WI38 (cell line): Measurements from ENCODE around the gene SLMAP.

Source experiments
- H3K4me3 ChIP-seq: 2 replicates; pipeline ENCODE4 v1.5.1; 2011; ENCODE audit warnings: low read depth, mild to moderate bottlenecking, control low read depth, low read length
- CTCF ChIP-seq: IDR thresholded peaks from 2 replicates; pipeline ENCODE4 v1.5.1; 2012; ENCODE audit warnings: low read depth, mild to moderate bottlenecking, control low read depth, low read length

Gene SLMAP

GRCh38 chr3:57889807-57890206 is 133.7 kb downstream of the SLMAP start:
- no peak for TF ChIP-seq CTCF

GRCh38 chr3:57890874-57891273 is 134.8 kb downstream of the SLMAP start:
- H3K4me3 ChIP-seq = no peak overlapping the region
- TF ChIP-seq CTCF = no peak

More at GRCh38 chr3:57889807-57890206, 133.7 kb downstream of the SLMAP start:
- H3K4me3 ChIP-seq = no peak overlapping the region

DNA sequence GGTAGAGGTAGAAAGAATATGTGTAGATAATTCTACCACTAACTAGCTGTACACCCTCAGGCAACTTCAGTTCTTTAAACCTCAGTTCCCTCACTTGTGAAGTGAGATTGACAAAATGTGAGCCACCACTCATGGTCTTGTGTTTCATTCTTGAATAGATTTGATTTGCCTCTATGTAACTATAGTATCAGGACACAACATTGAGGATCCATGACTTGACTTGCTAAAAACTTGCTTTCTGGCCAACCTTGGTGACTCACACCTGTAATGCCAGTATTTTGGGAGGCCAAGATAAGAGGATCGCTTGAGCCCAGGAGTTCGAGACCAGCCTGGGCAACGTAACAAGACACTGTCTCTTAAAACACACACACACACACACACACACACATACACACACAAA is 136.3 kb downstream of the SLMAP start:
- TF ChIP-seq CTCF = no peak
- H3K4me3 ChIP-seq = no peak overlapping the region

- no peak overlapping the region for H3K4me3 ChIP-seq
- no peak for TF ChIP-seq CTCF
Observed at GRCh38 chr3:57893156-57893555, 137.0 kb downstream of the SLMAP start.

GRCh38 chr3:57893668-57894067 is 137.6 kb downstream of the SLMAP start:
- H3K4me3 ChIP-seq = no peak overlapping the region
- TF ChIP-seq CTCF = no peak

DNA sequence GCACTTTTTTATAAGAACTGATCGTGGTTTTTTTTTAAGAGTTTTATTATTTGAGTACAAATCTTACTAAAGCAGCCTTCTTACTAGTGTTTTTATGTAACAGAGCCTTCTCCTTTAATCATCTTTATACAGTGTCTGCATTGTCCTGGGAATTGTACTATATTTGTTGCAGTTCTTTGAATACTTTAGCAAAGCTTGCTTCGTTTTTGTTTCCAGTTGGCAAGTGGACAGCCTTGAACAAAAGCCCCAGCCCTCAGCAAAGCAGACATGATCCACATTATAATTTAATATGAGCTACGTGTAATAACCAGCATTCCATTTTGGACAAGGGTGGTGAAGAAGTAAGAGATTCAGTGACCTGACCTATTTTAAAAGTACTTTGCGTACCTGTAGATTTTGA is 139.9 kb downstream of the SLMAP start:
- no peak for TF ChIP-seq CTCF
- H3K4me3 ChIP-seq = no peak overlapping the region

DNA sequence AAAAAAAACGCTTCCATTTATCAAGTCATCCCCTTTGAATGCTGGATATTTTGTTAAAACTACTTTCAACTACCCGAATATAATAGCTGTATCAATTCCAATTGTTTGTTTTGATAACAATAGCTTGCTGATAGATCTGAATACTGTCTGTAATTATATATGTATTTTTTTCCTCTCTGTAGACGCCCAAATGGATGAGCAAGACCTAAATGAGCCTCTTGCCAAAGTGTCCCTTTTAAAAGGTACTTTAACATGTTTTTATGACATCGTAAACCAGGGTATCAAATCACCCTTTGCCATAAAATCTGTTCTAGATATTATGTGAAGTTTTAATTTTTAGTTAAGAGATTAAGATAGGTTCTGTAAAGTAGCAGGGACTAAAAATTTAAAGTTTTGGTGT is 140.6 kb downstream of the SLMAP start:
- no peak for TF ChIP-seq CTCF
- H3K4me3 ChIP-seq = no peak overlapping the region
